Endothelial cell (in vitro differentiated cells): ENCODE data around the gene MYPN. TPM values are rescaled to one million over a fixed set of nuclear protein-coding genes. Genes with fewer than 3 reads are reported as not detected.

Experiments used
- DNase-seq: peaks from one replicate; pipeline ENCODE4 v3.0.0; 2021; ENCODE audit warnings: low spot score
- H3K27ac Mint-ChIP-seq: one replicate; pipeline ENCODE4 v1.8.0; 2021; ENCODE audit warnings: mixed read lengths, inconsistent platforms; ENCODE audit not compliant: unreplicated experiment
- H3K27me3 Mint-ChIP-seq: one replicate; pipeline ENCODE4 v1.8.0; 2021; ENCODE audit warnings: mild to moderate bottlenecking, moderate library complexity, mixed read lengths, inconsistent platforms; ENCODE audit not compliant: unreplicated experiment
- H3K36me3 Mint-ChIP-seq: one replicate; pipeline ENCODE4 v1.8.0; 2021; ENCODE audit warnings: mild to moderate bottlenecking, low read depth, mixed read lengths, inconsistent platforms; ENCODE audit not compliant: unreplicated experiment
- H3K4me1 Mint-ChIP-seq: one replicate; pipeline ENCODE4 v1.8.0; 2021; ENCODE audit warnings: mild to moderate bottlenecking, mixed read lengths, inconsistent platforms; ENCODE audit not compliant: unreplicated experiment
- H3K4me3 Mint-ChIP-seq: one replicate; pipeline ENCODE4 v1.8.0; 2021; ENCODE audit warnings: mild to moderate bottlenecking, mixed read lengths, inconsistent platforms; ENCODE audit not compliant: unreplicated experiment
- H3K9me3 Mint-ChIP-seq: one replicate; pipeline ENCODE4 v1.8.0; 2021; ENCODE audit warnings: mixed read lengths, inconsistent platforms; ENCODE audit not compliant: unreplicated experiment
- CTCF ChIP-seq: fragments of 200-600 bp; sonication (generic); IDR thresholded peaks from one replicate; pipeline ENCODE4 v1.5.0; 2021; ENCODE audit warnings: antibody characterized with exemption; ENCODE audit not compliant: unreplicated experiment
- total RNA-seq: library from RNA; stranded (reverse); fragmentation: NEBNext Ultra II Directional; extraction: Animal tissue kit (Norgen Biotek cat#: 25700); gene quantifications from one replicate; pipeline ENCODE4 v1.2.1, GENCODE V29; 2021; ENCODE audit not compliant: unreplicated experiment

Gene MYPN
- total RNA-seq, 1 donor from 2014 or later = not detected

GRCh38 chr10:68107651-68108050, 1.6 kb upstream of the MYPN start:
- DNase-seq = no peak
- H3K27me3 Mint-ChIP-seq = no peaks in the 10 kb centered on the region
- H3K9me3 Mint-ChIP-seq = no peaks in the 10 kb centered on the region
- H3K4me3 Mint-ChIP-seq = no peak overlapping the region
- no peaks in the 10 kb centered on the region for H3K4me1 Mint-ChIP-seq
- no peak overlapping the region for H3K27ac Mint-ChIP-seq
- H3K36me3 Mint-ChIP-seq = no peaks in the 10 kb centered on the region
- TF ChIP-seq CTCF = no peak

- no peak overlapping the region for H3K27ac Mint-ChIP-seq
- no peak for DNase-seq
- no peaks in the 10 kb centered on the region for H3K27me3 Mint-ChIP-seq
- H3K9me3 Mint-ChIP-seq = no peaks in the 10 kb centered on the region
- H3K4me3 Mint-ChIP-seq = no peak overlapping the region
- H3K4me1 Mint-ChIP-seq = no peaks in the 10 kb centered on the region
- no peak for TF ChIP-seq CTCF
- H3K36me3 Mint-ChIP-seq = no peaks in the 10 kb centered on the region
These were observed 1.2 kb upstream of the MYPN start for GRCh38 chr10:68108051-68108450.

- no peaks in the 10 kb centered on the region for H3K27me3 Mint-ChIP-seq
- TF ChIP-seq CTCF = no peak
- no peaks in the 10 kb centered on the region for H3K36me3 Mint-ChIP-seq
- H3K4me3 Mint-ChIP-seq = no peak overlapping the region
- no peak overlapping the region for H3K27ac Mint-ChIP-seq
- H3K9me3 Mint-ChIP-seq = no peaks in the 10 kb centered on the region
- no peak for DNase-seq
- H3K4me1 Mint-ChIP-seq = no peaks in the 10 kb centered on the region
These were observed 635 bp upstream of the MYPN start for GRCh38 chr10:68108653-68109052.

- Mint-ChIP-seq H3K27ac (no peak overlapping the region), H3K9me3 (no peaks in the 10 kb centered on the region), H3K36me3 (no peaks in the 10 kb centered on the region), H3K4me1 (no peaks in the 10 kb centered on the region), H3K27me3 (no peaks in the 10 kb centered on the region), H3K4me3 (no peak overlapping the region)
- TF ChIP-seq CTCF = no peak
- no peak for DNase-seq
These were observed 739 bp downstream of the MYPN start for GRCh38 chr10:68110027-68110426.

GRCh38 chr10:68111584-68111983, 2.3 kb downstream of the MYPN start:
- Mint-ChIP-seq H3K4me3 (no peak overlapping the region), H3K36me3 (no peaks in the 10 kb centered on the region), H3K9me3 (no peaks in the 10 kb centered on the region), H3K27me3 (no peaks in the 10 kb centered on the region), H3K4me1 (no peaks in the 10 kb centered on the region), H3K27ac (no peak overlapping the region)
- no peak for TF ChIP-seq CTCF
- no peak for DNase-seq
